LNCAP (cell line): ENCODE data around the gene DLGAP4.

ENCODE experiments used
- TF ChIP-seq, protein P1 (sequence below): fragments of 450-650 bp; IDR thresholded peaks from 2 replicates; pipeline ENCODE4 v1.5.1; 2017; ENCODE audit warnings: mild to moderate bottlenecking

DLGAP4 gene

DNA sequence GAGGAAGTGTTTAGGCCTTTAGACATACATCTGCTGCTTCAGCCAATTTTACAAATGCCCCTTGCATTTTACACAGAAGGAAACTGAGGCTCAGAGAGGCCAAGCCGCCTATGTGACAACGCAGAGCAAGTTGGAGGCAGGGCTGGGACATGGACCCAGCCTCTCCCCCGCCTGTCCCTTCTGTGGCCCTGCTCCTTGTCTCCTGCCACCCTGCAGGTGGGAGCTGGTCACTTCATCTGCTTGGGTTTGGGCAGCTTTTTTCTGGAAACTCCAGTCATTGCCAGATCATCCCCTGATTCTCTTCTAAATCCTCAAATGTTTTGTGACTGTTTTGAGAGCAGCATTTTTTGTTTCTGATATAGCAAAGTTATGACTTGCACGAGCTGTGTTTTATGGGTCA is 68.9 kb downstream of the DLGAP4 start:
- TF ChIP-seq, protein P1, sequence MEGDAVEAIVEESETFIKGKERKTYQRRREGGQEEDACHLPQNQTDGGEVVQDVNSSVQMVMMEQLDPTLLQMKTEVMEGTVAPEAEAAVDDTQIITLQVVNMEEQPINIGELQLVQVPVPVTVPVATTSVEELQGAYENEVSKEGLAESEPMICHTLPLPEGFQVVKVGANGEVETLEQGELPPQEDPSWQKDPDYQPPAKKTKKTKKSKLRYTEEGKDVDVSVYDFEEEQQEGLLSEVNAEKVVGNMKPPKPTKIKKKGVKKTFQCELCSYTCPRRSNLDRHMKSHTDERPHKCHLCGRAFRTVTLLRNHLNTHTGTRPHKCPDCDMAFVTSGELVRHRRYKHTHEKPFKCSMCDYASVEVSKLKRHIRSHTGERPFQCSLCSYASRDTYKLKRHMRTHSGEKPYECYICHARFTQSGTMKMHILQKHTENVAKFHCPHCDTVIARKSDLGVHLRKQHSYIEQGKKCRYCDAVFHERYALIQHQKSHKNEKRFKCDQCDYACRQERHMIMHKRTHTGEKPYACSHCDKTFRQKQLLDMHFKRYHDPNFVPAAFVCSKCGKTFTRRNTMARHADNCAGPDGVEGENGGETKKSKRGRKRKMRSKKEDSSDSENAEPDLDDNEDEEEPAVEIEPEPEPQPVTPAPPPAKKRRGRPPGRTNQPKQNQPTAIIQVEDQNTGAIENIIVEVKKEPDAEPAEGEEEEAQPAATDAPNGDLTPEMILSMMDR = no peak

DNA sequence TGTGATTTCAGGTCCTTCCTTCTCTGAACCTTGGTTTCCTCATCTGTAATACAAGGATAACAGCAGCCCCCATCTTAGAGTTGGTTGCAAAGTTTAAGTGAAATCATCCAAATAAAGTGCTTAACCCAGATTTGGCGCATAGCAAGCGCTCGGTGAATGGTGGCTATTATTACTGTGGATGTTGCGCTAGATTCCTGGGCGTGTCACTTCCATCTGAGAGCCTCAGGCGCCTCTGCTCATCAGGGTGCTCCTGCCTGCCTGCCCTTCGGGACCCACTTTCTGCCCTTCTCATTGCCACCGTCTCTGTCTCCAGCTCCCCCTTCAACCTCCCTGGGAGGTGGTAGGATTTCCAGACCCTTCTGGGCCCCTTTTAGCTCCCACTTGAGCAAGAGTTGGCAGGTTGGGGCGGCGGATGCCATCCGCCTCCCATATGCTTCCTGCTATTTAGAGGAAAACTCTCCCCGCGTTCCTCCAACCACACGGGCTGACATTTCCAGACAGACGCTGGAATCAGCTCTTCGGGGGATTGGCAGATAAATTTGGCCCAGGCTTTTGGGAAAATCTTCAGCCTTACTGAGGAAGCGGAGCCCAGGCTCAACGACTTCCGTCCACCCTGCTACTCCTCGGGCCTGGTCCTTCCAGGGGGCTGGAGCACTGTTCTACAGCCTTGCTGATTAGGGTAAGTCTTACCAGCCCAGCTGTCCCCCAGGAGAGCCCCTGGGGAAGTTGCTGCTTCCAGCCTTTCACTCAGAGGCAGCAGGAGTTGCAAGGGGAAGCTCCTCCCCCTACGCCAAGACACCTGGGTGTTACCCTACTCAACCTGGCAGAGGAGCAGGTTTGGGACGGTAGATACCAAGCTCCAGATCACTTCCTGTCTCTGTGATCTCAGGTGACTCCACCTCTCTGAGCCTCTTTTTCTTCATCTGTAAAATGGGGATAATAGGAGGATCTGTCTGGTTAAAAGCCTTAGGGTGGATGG is 71.5 kb downstream of the DLGAP4 start:
- TF ChIP-seq, protein P1 = no peak

DNA sequence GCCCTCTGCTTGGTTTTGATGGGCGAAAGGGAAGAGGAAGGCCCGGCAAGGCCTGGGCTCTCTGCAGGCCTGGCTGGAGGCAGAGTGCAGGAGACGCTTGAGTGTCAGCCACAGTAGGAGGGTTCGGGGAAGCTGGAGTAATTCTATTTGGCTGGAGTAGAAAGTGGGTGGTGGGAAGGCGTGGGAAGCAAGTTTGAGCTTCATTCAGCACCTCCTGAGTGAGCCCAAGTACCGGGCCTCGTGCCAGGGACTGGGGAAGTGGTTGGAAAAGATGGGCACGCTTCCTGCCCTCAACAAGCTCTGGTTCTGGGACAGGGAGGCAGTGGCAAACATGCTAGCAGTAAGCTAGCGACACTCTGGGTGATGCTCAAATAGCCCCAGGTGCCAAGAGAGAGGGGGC is 72.5 kb downstream of the DLGAP4 start:
- TF ChIP-seq, protein P1 = no peak

DNA sequence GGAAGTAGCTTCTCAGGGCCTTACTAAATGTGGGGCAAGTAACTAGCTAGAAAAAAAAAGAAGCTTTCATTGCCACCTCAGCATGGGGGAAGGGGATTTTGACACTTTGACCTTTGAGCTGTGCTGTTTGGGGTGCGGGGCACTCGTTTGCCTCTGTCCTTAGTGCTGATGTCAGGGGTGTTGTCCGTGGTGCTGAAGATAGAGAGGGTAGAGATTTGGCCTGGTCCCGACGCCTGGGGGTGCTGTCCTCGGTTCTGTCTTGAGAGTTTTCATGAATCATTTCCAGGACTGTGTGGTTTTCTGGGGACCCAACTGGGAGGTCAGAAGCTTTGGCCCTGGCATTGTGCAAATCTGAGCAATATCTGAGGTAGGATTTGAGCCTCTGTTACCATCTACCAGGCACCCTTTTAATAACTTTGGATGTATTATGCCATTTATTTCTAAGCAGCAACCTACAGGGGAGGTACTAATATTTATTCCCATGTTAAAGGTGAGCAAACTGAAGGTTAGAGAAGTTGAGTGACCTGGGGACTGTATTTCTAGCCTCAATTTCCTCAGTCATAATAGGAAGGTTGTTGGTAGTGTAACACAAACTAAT is 78.0 kb downstream of the DLGAP4 start:
- TF ChIP-seq, protein P1 = peak; percentile 32; the same call in 1 of the 2 replicates

DNA sequence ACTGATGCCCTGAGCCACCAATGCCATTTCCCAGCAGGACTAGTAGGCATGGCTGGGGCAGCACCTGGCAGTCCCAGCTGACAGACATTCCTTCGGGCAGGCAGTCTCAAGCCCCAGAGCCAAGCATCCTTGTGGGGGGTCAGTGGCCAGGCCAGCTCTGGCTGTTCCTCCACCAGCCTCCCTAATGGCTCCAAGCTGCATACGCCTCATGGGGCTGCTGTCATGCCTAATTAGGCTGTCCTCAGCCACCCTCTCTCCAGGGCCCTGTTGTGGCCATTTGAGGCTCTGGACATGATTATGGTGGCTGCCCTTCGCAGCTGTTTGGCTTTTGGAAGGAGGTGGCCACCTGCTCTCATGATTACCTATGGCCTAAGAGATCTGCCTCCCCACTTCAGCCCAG is 79.4 kb downstream of the DLGAP4 start:
- TF ChIP-seq, protein P1 = no peak

DNA sequence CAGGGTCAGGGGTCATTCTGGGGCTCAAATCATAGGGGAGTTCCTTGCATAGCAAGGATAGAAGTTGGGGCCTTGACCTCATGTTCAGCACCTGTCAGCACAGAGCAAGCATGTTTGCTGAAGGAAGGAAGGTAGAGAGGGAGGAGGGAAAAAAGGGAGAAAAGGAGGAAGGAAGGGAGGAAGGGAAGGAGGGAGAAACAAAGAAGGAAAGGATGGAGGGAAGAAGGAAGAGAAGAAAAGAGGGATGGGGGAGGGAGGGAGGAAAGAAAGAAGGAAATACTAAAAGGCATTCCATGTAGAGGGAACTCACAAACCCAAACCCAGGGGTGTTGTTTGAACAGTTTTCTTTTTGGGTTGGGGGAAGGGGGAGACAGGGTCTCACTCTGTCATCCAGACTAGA is 80.1 kb downstream of the DLGAP4 start:
- TF ChIP-seq, protein P1 = no peak

DNA sequence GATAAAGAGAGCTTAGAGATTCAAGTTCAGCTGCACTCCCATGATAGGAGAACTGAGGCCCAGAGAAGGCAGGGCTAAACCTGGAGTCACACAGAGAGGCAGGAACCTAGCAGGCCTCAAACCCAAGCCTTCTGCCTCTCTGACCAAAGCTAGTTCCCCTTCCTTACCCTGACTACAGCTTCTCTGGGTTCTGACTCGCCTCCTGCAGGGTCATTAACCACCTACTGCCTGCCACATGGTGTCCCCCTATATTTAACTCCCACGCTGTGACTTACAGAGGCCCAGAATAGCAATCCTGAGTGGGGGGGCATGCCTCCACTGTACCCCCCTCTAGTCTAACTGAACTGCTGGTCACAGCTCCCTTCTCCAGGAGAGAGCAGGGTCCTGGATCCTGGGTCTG is 84.1 kb downstream of the DLGAP4 start:
- TF ChIP-seq, protein P1 = no peak
